GM12892 (cell line): ENCODE measurements around the gene KIF23.

Experiments
- POLR2A ChIP-seq: IDR thresholded peaks from 2 replicates; pipeline ENCODE4 v1.6.1; 2011; ENCODE audit warnings: low read depth, low read length, control low read depth
- POLR2AphosphoS5 ChIP-seq: IDR thresholded peaks from 2 replicates; pipeline ENCODE4 v1.6.1; 2011; ENCODE audit warnings: low read depth, low read length, control low read depth
- TAF1 ChIP-seq: IDR thresholded peaks from 2 replicates; pipeline ENCODE4 v1.6.1; 2011; ENCODE audit warnings: low read depth, mild to moderate bottlenecking, control low read depth, low read length, borderline replicate concordance

DNA sequence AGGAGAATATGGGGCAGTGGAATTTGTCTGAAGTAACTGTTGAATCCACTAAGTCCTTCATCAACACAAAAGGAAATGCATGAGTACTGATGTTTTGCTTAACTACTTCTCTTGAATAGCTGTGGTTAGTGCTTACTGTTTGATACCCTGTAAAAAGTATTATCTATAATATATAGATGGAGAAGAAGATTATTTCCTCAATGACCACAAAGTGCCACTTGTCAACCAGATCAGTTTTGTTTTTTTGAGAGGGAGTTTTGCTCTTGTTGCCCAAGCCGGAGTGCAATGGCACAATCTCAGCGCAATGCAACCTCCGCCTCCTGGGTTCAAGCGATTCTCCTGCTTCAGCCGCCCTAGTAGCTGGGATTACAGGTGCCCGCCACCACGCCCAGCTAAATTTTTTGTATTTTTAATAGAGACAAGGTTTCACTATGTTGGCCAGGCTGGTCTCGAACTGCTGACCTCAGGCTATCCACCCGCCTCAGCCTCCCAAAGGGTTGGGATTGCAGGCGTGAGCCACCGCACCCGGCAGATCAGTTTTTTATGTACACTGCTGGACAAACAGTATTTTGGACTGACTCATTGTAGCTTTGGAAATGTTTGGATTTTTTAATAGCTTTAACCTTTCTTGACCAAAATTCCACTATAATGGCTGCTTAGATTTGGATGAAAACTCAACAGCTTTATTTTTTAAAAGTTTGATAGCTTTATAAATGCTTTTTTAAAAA, 37.0 kb downstream of the KIF23 start:
- TF ChIP-seq TAF1 (no peak), POLR2AphosphoS5 (no peak), POLR2A (no peak)
